ENCODE data around the gene CAMTA1.

Gene CAMTA1

GRCh38 chr1:6953216-6953615 lies 168.0 kb downstream of the CAMTA1 start (continued):
- TF ChIP-seq ZNF292 (tag by site-specific recombination; IDR thresholded peaks at IDR 0.05; ENCODE audit: borderline replicate concordance, low read depth), result no peak
- no peak for TF ChIP-seq SETDB1 (IDR thresholded peaks at IDR 0.05; ENCODE audit: insufficient read length, low read length)
- no peak for TF ChIP-seq ZNF114 (tag by site-specific recombination; IDR thresholded peaks at IDR 0.05)
- TF ChIP-seq ZBTB17 (tag by site-specific recombination; IDR thresholded peaks at IDR 0.05), result no peak
- TF ChIP-seq ZNF521 (tag by site-specific recombination; IDR thresholded peaks at IDR 0.05), result no peak
- no peak for TF ChIP-seq ZNF621 (tag by site-specific recombination; IDR thresholded peaks at IDR 0.05)
- TF ChIP-seq ZNF24 (tag by site-specific recombination; IDR thresholded peaks at IDR 0.05), result no peak
- no peak for TF ChIP-seq ZNF571 (tag by site-specific recombination; IDR thresholded peaks at IDR 0.05)
- TF ChIP-seq ZNF530 (tag by site-specific recombination; IDR thresholded peaks at IDR 0.05; ENCODE audit: low read depth), result no peak
- no peak for TF ChIP-seq SCRT1 (tag by site-specific recombination; IDR thresholded peaks at IDR 0.05; ENCODE audit: borderline replicate concordance)
- no peak for TF ChIP-seq ZNF239 (tag by site-specific recombination; IDR thresholded peaks at IDR 0.05)
- TF ChIP-seq ZNF280C (tag by site-specific recombination; IDR thresholded peaks at IDR 0.05), result no peak

GRCh38 chr1:6953907-6954364 lies 168.7 kb downstream of the CAMTA1 start:
- H3K4me1 ChIP-seq (ENCODE audit: control insufficient read depth, insufficient read depth, low read length), result peaks cover 13% of the 10 kb centered on the region
- ChIA-PET POLR2A (no interaction called here), CTCF (interaction anchor here (0.5 kb wide), 1 partner anchor 41 kb away, joined by 3 read pairs; no protein-coding TSS in a partner anchor)

More at GRCh38 chr1:6953907-6954364, 168.7 kb downstream of the CAMTA1 start:
- Histone ChIP-seq H3K4me3 (ENCODE audit: low read depth, low read length) (no peak overlapping the region), H3K9me3 (ENCODE audit: control insufficient read depth, insufficient read depth, low read depth, low read length) (no peaks in the 10 kb centered on the region), H3K27ac (ENCODE audit: extremely low read depth, low read depth, low read length) (no peak overlapping the region), H3K36me3 (ENCODE audit: control insufficient read depth in 2 of 2, insufficient read depth in 1 of 2, low read length in 2 of 2) (no peaks in the 10 kb centered on the region)
- TF ChIP-seq ZNF639 (tag by site-specific recombination; IDR thresholded peaks at IDR 0.05) (no peak), ZNF600 (tag by site-specific recombination; IDR thresholded peaks at IDR 0.05) (0 out of 2 replicates have a peak, but pooled peaks have one; percentile 24), SP7 (tag by site-specific recombination; IDR thresholded peaks at IDR 0.05) (no peak), IKZF3 (tag by site-specific recombination; IDR thresholded peaks at IDR 0.05) (no peak), ZNF280C (tag by site-specific recombination; IDR thresholded peaks at IDR 0.05) (no peak), ZNF175 (tag by site-specific recombination; IDR thresholded peaks at IDR 0.05) (no peak), ZBTB6 (tag by site-specific recombination; IDR thresholded peaks at IDR 0.05) (no peak)

All from HEK293 (cell line).